ENCODE results near the gene PDE4A.

DNA sequence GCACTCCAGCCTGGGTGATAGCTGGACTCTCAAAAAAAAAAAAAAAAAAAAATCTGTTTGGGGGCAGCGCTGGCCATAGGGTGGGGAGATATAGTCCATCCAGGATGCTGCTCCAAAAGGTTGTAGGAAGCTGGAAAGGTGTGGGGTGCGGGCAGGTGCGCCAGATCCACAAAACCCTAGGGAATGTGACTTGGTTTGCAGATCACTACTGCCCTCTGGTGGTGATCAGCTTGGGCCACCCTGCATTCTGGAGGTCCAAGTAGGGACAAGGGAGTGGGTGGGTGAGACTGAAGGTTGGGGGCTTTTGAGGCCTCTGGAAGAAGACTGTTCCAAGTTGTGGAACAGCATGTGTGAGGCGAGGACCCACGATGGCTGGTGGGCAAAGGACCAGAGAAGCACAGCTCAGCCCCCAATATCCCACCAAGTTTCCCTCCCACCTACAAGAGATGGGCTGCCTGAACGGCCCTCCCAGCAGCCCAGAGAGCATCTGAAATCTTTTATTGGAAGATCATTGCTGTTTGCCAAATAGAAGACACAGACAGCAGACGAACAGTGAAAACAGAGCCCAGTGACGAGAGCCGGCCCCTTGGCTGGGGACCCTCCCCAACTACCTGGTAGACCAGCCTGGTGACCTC is 29.6 kb upstream of the PDE4A start:
- TF ChIP-seq, protein P1, sequence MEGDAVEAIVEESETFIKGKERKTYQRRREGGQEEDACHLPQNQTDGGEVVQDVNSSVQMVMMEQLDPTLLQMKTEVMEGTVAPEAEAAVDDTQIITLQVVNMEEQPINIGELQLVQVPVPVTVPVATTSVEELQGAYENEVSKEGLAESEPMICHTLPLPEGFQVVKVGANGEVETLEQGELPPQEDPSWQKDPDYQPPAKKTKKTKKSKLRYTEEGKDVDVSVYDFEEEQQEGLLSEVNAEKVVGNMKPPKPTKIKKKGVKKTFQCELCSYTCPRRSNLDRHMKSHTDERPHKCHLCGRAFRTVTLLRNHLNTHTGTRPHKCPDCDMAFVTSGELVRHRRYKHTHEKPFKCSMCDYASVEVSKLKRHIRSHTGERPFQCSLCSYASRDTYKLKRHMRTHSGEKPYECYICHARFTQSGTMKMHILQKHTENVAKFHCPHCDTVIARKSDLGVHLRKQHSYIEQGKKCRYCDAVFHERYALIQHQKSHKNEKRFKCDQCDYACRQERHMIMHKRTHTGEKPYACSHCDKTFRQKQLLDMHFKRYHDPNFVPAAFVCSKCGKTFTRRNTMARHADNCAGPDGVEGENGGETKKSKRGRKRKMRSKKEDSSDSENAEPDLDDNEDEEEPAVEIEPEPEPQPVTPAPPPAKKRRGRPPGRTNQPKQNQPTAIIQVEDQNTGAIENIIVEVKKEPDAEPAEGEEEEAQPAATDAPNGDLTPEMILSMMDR (conservative IDR thresholded peaks at IDR 0.05), result peak; percentile 91
- no peak for TF ChIP-seq EZH2 (IDR thresholded peaks at IDR 0.05; ENCODE audit: low read depth)

Data from PC-9 (cell line).